Stimulated activated CD4-positive, alpha-beta T cell treated with anti-CD3 and anti-CD28 coated beads, Interleukin-15, amount 100 ng/mL, for 24 hours (primary cell): ENCODE data around the gene KCNK4.
"Not testable (repeated sequence)": the region's sequence is repeated elsewhere in the genome, so short reads cannot be mapped to it uniquely, and the experiment has no call there.

Experiments
- DNase-seq: peaks from one replicate; pipeline ENCODE4 v3.0.0-alpha.2; 2020

KCNK4 gene

GRCh38 chr11:64291262-64291751 lies at the start of gene KCNK4:
Gene KCNK4 (plus strand): TSS chr11:64291302. CDS start chr11:64293019, 1,717 bp downstream.
- no peak for DNase-seq

GRCh38 chr11:64241491-64242374 lies 49.4 kb upstream of the KCNK4 start:
- DNase-seq = peak; percentile 49

GRCh38 chr11:64243236-64243854 lies 47.8 kb upstream of the KCNK4 start:
- no peak for DNase-seq

GRCh38 chr11:64244107-64244506 lies 47.0 kb upstream of the KCNK4 start:
- no peak for DNase-seq

- DNase-seq = no peak
These were observed 46.1 kb upstream of the KCNK4 start for GRCh38 chr11:64244966-64245365.

DNA sequence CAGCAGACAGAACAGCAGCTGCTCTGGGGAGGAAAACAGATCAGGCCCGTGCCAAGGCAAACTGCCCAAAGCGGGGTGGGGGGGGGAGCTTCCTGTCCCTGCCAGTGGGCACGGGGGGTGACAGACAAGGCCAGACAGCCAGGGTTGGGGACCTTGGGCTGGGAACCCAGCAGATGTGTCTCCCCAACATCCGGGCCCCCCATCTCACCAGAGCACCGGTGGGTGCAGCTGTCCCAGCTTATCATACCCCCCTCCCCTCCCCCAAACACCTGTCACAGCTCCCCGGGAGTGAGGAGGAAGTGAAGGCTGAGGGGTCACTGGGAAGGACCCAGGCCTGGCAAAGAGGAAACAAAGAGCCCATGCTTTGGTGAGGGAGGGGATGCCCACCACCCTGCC lies 45.7 kb upstream of the KCNK4 start:
- peak; percentile 44 for DNase-seq

DNA sequence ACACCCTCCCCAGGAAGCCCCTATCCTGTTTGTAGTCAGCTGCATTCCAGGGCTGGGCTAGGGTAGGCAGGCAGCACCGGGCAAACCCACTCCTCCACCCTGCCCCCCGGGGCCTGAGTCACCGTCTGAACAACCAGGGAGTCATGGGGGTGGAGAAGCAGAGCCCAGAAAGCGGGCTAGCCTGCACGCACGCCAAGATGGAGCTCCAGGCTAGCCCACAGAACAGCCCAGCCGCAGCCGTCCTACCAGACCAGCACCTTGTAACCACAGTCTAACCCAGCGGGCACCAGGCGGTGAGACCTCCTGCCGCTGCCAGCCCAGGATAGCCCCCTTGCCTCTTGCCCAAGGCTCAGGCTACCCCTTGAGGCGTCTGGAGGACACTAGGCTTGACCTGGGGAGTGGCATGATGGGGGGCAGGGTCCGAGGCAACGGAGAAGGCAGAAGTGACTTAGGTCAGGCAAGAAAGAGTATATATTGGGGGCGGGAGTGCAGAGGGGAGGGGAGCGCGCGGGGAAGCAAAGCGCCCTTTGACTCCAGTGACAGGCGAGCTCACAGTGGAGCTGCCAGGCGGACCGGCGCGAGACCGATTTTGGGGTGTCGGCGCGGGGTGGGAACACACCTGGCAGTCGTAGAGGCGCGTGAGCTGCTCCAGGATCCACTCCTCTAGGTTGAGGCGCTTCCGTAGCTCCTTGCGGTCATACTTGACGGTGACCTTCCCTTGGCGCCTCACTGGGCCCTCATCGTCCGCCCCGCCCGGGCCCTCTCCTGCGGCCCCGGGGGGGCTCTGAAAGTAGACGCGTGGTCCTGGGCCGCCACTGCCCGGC lies 45.1 kb upstream of the KCNK4 start:
- peak; percentile 90 for DNase-seq

DNA sequence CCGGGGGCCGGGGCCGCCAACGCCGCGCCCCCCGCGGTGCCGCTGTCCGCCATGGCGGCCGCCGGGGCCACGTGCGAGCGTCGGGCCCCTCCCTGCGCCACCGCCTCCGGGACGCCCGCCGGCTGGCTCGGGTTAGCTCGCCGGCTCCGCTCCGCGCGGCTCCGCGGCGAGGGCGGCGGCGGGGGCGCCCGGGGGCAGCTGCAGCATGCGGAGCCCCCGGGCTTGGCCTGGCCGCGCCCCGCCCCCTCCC lies 44.6 kb upstream of the KCNK4 start:
- DNase-seq = not testable (repeated sequence)

GRCh38 chr11:64246871-64247728 lies 44.0 kb upstream of the KCNK4 start, which contains the start of gene PPP1R14B:
Gene PPP1R14B (minus strand): TSS chr11:64246943. CDS start chr11:64246673, 270 bp downstream.
- DNase-seq = peak; percentile 93

GRCh38 chr11:64247729-64248531 lies 43.2 kb upstream of the KCNK4 start:
- DNase-seq = no peak

- no peak for DNase-seq
These were observed 42.5 kb upstream of the KCNK4 start for GRCh38 chr11:64248578-64248977.

GRCh38 chr11:64249038-64249437 lies 42.1 kb upstream of the KCNK4 start:
- no peak for DNase-seq

DNA sequence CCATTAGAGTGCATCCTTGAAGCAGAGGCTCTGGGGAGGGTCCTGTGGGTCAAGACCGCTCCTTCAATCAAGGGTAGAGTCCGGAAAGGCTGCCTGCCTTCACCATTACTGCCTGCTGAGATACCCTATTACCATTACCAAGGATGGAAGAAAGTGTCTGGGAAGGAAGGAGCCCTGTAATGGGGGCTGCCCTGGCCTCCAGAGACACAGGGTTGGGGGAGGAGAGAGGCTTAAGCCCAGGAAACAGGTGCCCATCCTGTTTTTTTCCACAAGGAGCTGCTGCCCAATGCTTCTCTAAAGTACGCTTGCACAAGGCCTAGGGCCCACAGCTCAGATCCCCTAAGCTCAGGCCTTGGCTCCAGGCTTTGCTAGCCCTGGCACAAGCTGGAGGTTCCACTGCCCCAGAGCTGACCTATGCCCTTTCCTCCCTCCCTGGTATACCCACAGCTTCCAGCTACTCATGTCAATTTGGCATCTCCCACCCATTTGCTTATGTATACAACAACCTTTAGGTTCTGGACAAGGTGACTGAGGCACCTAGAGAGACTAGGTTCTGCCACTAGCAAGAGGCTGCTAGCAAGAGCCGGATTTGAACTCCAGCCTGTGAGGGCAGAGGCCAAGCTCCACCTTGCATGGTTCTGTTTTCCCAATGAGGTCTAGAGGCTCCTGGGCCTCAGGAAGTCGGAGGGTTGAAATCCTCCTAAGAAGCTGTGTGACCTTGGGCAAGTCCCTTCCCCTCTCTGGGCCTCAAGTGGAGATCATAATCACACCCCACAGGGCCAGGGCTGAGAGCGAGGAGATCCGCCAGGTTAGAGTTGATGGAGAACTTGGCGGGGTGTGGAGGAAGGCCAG lies 41.3 kb upstream of the KCNK4 start:
- no peak for DNase-seq

GRCh38 chr11:64250415-64251015 lies 40.6 kb upstream of the KCNK4 start:
- DNase-seq = no peak

DNA sequence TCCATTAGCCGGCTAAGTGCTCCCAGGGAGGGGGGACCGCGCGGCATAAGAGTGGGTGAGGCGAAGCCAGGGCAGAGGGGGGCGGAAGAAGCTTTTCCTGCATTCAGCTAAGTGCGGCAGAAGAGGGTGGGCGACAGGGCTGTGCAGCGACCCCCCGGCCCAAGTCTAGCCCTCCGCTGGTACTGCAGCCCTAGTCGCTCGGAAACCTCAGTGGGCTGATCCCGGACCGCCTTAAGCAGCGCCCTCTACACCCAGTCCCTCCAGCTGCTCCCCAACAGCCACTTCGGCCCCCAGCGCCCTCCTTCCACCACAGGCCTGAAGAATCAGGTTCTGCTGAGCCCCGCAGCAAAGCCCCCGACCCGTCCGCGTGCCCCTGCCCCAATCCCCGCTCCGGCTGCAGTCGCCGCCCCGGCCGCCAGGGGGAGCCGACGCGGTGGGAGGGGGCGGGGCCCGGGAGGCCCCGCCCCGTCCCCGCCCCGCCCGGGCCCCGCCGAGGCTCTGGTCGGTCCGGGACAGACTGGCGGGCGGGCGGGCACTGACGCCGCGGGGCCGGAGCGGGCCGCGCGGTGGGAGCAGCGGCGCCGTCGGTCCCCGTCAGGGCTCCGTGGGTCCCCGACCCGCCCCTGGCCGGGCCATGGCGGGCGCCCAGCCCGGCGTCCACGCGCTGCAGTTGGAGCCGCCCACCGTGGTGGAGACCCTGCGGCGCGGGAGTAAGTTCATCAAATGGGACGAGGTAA lies 39.9 kb upstream of the KCNK4 start, which contains the start of gene PLCB3:
Gene PLCB3 (plus strand): TSS at position 515 of the 737 bp plus-strand sequence. CDS start 120 bp downstream, at position 635.
- peak; percentile 69 for DNase-seq

GRCh38 chr11:64251753-64252002 lies 39.4 kb upstream of the KCNK4 start:
- no peak for DNase-seq

DNA sequence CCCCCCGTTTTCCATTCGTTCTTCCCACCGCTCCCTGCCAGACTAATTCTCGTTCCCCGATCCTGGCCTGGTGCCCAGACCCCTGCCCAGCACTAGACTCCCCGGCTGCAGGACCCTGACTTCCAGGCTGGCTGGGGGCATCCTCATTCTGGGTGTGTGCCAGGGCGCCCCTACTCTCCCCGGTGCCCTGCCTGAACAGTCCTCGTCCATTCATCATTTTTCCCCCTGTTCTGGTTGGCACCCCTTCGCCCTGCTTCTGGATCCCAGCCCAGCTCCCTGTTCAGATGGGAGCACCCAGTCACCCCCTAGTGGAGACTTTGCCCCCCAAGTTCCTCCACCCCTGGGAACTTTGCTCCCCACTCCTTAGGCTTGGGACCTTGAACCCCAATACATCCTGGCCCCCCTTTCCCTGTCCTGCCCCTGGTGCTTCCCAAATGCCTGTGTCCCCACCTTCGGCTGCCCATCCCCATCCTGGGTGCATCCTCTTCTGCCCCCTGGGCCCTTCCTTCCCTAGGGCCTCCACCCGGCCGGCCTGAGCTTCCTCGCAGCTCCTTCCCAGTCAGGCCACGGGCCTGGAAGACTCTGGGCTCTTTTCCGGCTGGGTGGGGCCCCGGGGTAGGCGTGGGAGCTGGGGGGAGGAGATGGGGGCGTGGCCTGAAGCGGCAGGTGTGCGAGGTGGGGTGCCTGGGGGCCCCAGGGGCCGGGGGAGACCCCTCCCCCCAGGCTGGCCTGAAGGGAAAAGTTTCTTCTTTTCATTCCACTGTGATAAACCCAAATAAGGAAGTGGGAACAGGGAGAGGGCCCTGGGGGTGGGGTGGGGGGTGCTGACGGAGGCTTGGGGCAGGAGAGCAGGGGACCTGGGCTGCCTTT lies 38.9 kb upstream of the KCNK4 start:
- DNase-seq = peak; percentile 56

DNA sequence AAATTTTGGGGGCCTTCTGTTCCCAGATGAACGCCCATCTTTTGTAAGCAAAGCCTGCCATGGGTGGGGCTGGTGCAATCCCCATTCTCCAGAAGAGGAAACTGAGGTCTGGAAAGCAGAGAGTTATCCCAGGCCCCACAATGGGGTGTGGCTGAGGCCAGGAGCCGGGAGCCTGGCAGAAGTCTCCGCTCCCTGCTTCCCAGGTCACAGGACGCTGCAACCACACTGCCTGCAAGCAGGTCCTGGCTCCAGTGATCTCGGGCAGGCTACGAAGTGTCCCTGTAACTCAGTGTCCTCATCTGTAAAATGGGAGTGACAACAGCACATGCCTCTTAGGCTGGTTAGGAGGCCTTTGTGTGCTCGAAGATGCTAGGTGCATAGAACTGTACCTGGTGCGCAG lies 38.1 kb upstream of the KCNK4 start:
- DNase-seq = no peak

- no peak for DNase-seq
These were observed 37.6 kb upstream of the KCNK4 start for GRCh38 chr11:64253481-64253880.
